GM23248 (cell line): ENCODE results near the gene CPM. TPM values are rescaled to one million over a fixed set of nuclear protein-coding genes. Genes with fewer than 3 reads are reported as not detected.

ENCODE experiments used
- DNase-seq: peaks from one replicate; pipeline ENCODE4 v3.0.0-alpha.2; 2015
- H2AFZ ChIP-seq: fragments of 200-600 bp; sonication (generic); 2 replicates; pipeline ENCODE4 v1.6.1; 2016; ENCODE audit warnings: antibody characterized with exemption
- H3F3A ChIP-seq: fragments of 200-600 bp; sonication (generic); 2 replicates; pipeline ENCODE4 v1.6.1; 2016; ENCODE audit warnings: mild to moderate bottlenecking, antibody characterized with exemption, mixed run types; ENCODE audit not compliant: insufficient read depth
- H3K27ac ChIP-seq: fragments of 200-600 bp; sonication (generic); 2 replicates; pipeline ENCODE4 v1.5.1; 2016; ENCODE audit warnings: mild to moderate bottlenecking
- H3K27me3 ChIP-seq: fragments of 200-600 bp; sonication (generic); replicated peaks from 2 replicates; pipeline ENCODE4 v1.6.1; 2016; ENCODE audit warnings: mild to moderate bottlenecking; ENCODE audit not compliant: insufficient read depth
- H3K36me3 ChIP-seq: fragments of 200-600 bp; sonication (generic); 2 replicates; pipeline ENCODE4 v1.6.1; 2016; ENCODE audit warnings: low read depth, mild to moderate bottlenecking
- H3K4me1 ChIP-seq: fragments of 200-600 bp; sonication (generic); 2 replicates; pipeline ENCODE4 v1.6.1; 2016; ENCODE audit warnings: mild to moderate bottlenecking; ENCODE audit not compliant: insufficient read depth
- H3K4me2 ChIP-seq: fragments of 200-600 bp; sonication (generic); one replicate; pipeline ENCODE4 v1.6.1; 2016; ENCODE audit warnings: mild to moderate bottlenecking; ENCODE audit not compliant: unreplicated experiment
- H3K4me3 ChIP-seq: fragments of 200-600 bp; sonication (generic); 2 replicates; pipeline ENCODE4 v1.5.1; 2016; ENCODE audit warnings: mild to moderate bottlenecking
- H3K79me2 ChIP-seq: fragments of 200-600 bp; sonication (generic); 2 replicates; pipeline ENCODE4 v1.6.1; 2016; ENCODE audit warnings: mild to moderate bottlenecking; ENCODE audit not compliant: insufficient read depth
- H3K9ac ChIP-seq: fragments of 200-600 bp; sonication (generic); 2 replicates; pipeline ENCODE4 v1.6.1; 2016; ENCODE audit warnings: mild to moderate bottlenecking
- H3K9me2 ChIP-seq: fragments of 200-600 bp; sonication (generic); 2 replicates; pipeline ENCODE4 v1.6.1; 2016; ENCODE audit warnings: mixed run types, mild to moderate bottlenecking, moderate library complexity; ENCODE audit not compliant: insufficient read depth
- H3K9me3 ChIP-seq: fragments of 200-600 bp; sonication (generic); one replicate; pipeline ENCODE4 v1.6.1; 2017; ENCODE audit warnings: low read depth
- H4K20me1 ChIP-seq: fragments of 200-600 bp; sonication (generic); 2 replicates; pipeline ENCODE4 v1.6.0; 2016; ENCODE audit not compliant: insufficient read depth
- EZH2 ChIP-seq: fragments of 200-600 bp; sonication (generic); IDR thresholded peaks from 2 replicates; pipeline ENCODE4 v1.6.1; 2018; ENCODE audit warnings: antibody characterized with exemption, mild to moderate bottlenecking; ENCODE audit not compliant: insufficient read depth, poor library complexity, severe bottlenecking
- EZH2phosphoT487 ChIP-seq: fragments of 200-600 bp; sonication (generic); IDR thresholded peaks from 2 replicates; pipeline ENCODE4 v1.6.1; 2018; ENCODE audit warnings: antibody characterized with exemption, moderate library complexity, mild to moderate bottlenecking, low read depth; ENCODE audit not compliant: insufficient read depth
- WGBS, 2 experiments: methylation state at CpG; one replicate each; pipeline ENCODE4 v1.1.6; 2015 to 2017; ENCODE audit warnings: low lambda C conversion rate in 2 of 2, low coverage in 1 of 2; ENCODE audit errors: missing lambda C conversion rate in 2 of 2; 5-methylcytosine and 5-hydroxymethylcytosine counted together
- in situ Hi-C: fragments of 300-500 bp; cut with MboI; formaldehyde crosslinking; loops from 2 replicates; pipeline ENCODE4 v1.15.0; 2020
- polyA plus RNA-seq: library from polyadenylated mRNA; unstranded; fragments of >200 nt; fragmentation: Nextera tagmentation; extraction: Ambion mirVana; gene quantifications from 2 replicates; pipeline ENCODE4 v1.2.1, GENCODE V29; 2016
- total RNA-seq: library from RNA; depleted of rRNA; stranded (reverse); fragments of >200 nt; shearing (Covaris generic); gene quantifications from 2 replicates; pipeline ENCODE4 v1.2.3, GENCODE V29; 2014

The CPM gene
- total and polyA plus RNA-seq, 2 experiments from 2014 or later = 13.7 to 22.5 TPM

- Histone ChIP-seq H3K9ac (no peak overlapping the region), H3F3A (peaks cover 70% of the 10 kb centered on the region), H3K36me3 (peaks cover 90% of the 10 kb centered on the region), H3K4me1 (no peaks in the 10 kb centered on the region), H3K27ac (no peak overlapping the region), H3K9me2 (no peaks in the 10 kb centered on the region), H3K79me2 (peaks cover 67% of the 10 kb centered on the region), H2AFZ (no peak overlapping the region), H3K27me3 (no peaks in the 10 kb centered on the region), H3K4me2 (no peak overlapping the region), H4K20me1 (peaks cover 3% of the 10 kb centered on the region; the same call in 1 of the 2 replicates), H3K9me3 (no peaks in the 10 kb centered on the region), H3K4me3 (no peak overlapping the region)
- WGBS, 2 experiments = 23 to 33% methylated on average over 1 of the region's 1 CpG
- TF ChIP-seq EZH2 (no peak), EZH2phosphoT487 (no peak)
- no peak for DNase-seq
- in situ Hi-C loops = no loop called here
Measured at GRCh38 chr12:68837215-68837614, 95.8 kb downstream of the CPM start.

GRCh38 chr12:68835333-68835908 is 97.5 kb downstream of the CPM start:
- Histone ChIP-seq H3K79me2 (peaks cover 74% of the 10 kb centered on the region), H3K27me3 (no peaks in the 10 kb centered on the region), H3K9me3 (no peaks in the 10 kb centered on the region), H4K20me1 (peaks cover 3% of the 10 kb centered on the region; the same call in 1 of the 2 replicates), H3F3A (peaks cover 58% of the 10 kb centered on the region), H3K9ac (no peak overlapping the region), H3K36me3 (peaks cover 86% of the 10 kb centered on the region), H3K9me2 (no peaks in the 10 kb centered on the region), H3K27ac (no peak overlapping the region), H2AFZ (no peak overlapping the region), H3K4me3 (no peak overlapping the region), H3K4me1 (no peaks in the 10 kb centered on the region), H3K4me2 (no peak overlapping the region)
- no peak for DNase-seq
- 42 to 43% methylated on average over 10 of the region's 10 CpGs for WGBS, 2 experiments
- in situ Hi-C loops = no loop called here
- TF ChIP-seq EZH2phosphoT487 (no peak), EZH2 (no peak)

GRCh38 chr12:68833508-68833907 is 99.5 kb downstream of the CPM start:
- Histone ChIP-seq H3K27ac (no peak overlapping the region), H3K79me2 (peaks cover 92% of the 10 kb centered on the region), H2AFZ (no peak overlapping the region), H3K4me3 (no peak overlapping the region), H3K27me3 (no peaks in the 10 kb centered on the region), H3K36me3 (peaks cover 86% of the 10 kb centered on the region), H3K4me1 (no peaks in the 10 kb centered on the region), H3F3A (peaks cover 61% of the 10 kb centered on the region), H3K9me3 (no peaks in the 10 kb centered on the region), H4K20me1 (peaks cover 3% of the 10 kb centered on the region; the same call in 1 of the 2 replicates), H3K9ac (no peak overlapping the region), H3K4me2 (no peak overlapping the region), H3K9me2 (no peaks in the 10 kb centered on the region)
- no peak for DNase-seq
- in situ Hi-C loops = no loop called here
- TF ChIP-seq EZH2phosphoT487 (no peak), EZH2 (no peak)
- WGBS, 2 experiments = 99% methylated on average over 4 of the region's 4 CpGs

- no peaks in the 10 kb centered on the region for H3K27me3 ChIP-seq
- H3K36me3 ChIP-seq = peaks cover 86% of the 10 kb centered on the region
- in situ Hi-C loops = no loop called here
Measured at GRCh38 chr12:68832504-68832867, 100.5 kb downstream of the CPM start.

More at GRCh38 chr12:68832504-68832867, 100.5 kb downstream of the CPM start:
- TF ChIP-seq EZH2 (no peak), EZH2phosphoT487 (no peak)
- Histone ChIP-seq H3K9ac (no peak overlapping the region), H3K79me2 (peaks cover 93% of the 10 kb centered on the region), H3K9me3 (no peaks in the 10 kb centered on the region), H3K4me1 (0 out of 2 replicates have a peak, but pooled peaks cover 1% of the 10 kb centered on the region), H3K4me3 (no peak overlapping the region), H3K4me2 (no peak overlapping the region), H4K20me1 (peaks cover 3% of the 10 kb centered on the region; the same call in 1 of the 2 replicates), H2AFZ (no peak overlapping the region), H3K9me2 (no peaks in the 10 kb centered on the region), H3F3A (peaks cover 61% of the 10 kb centered on the region), H3K27ac (no peak overlapping the region)
- DNase-seq = no peak
- 87 to 91% methylated on average over 4 of the region's 4 CpGs for WGBS, 2 experiments
